ENCODE measurements around the gene SMYD3.

GRCh38 chr1:245988393-245989078 is 518.5 kb downstream of the SMYD3 start:
- TF ChIP-seq POLR2A (IDR thresholded peaks at IDR 0.05): no peak
- TF ChIP-seq, protein P1, sequence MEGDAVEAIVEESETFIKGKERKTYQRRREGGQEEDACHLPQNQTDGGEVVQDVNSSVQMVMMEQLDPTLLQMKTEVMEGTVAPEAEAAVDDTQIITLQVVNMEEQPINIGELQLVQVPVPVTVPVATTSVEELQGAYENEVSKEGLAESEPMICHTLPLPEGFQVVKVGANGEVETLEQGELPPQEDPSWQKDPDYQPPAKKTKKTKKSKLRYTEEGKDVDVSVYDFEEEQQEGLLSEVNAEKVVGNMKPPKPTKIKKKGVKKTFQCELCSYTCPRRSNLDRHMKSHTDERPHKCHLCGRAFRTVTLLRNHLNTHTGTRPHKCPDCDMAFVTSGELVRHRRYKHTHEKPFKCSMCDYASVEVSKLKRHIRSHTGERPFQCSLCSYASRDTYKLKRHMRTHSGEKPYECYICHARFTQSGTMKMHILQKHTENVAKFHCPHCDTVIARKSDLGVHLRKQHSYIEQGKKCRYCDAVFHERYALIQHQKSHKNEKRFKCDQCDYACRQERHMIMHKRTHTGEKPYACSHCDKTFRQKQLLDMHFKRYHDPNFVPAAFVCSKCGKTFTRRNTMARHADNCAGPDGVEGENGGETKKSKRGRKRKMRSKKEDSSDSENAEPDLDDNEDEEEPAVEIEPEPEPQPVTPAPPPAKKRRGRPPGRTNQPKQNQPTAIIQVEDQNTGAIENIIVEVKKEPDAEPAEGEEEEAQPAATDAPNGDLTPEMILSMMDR (IDR thresholded peaks at IDR 0.05): no peak
- no peak for TF ChIP-seq EP300 (IDR thresholded peaks at IDR 0.05)
- no peak for TF ChIP-seq POLR2AphosphoS5 (IDR thresholded peaks at IDR 0.05)

Data from gastroesophageal sphincter (tissue), 3 donors.